Left ventricle myocardium inferior (tissue), 1 donor: ENCODE measurements around the gene ABRAXAS1. TPM values are rescaled to one million over a fixed set of nuclear protein-coding genes. Genes with fewer than 3 reads are reported as not detected.
A peak's percentile ranks its signal among the peaks of the same experiment; 100 is the strongest.

Experiments
- DNase-seq: peaks from one replicate; pipeline ENCODE4 v3.0.0-alpha.2; 2020
- H3K27ac ChIP-seq: fragments of 200-600 bp; replicated peaks from 2 replicates; pipeline ENCODE4 v1.8.0; 2021
- H3K27me3 ChIP-seq: fragments of 200-600 bp; 2 replicates; pipeline ENCODE4 v1.8.0; 2021; ENCODE audit warnings: low read depth
- H3K36me3 ChIP-seq: fragments of 200-600 bp; 2 replicates; pipeline ENCODE4 v1.8.0; 2021
- H3K4me1 ChIP-seq: fragments of 200-600 bp; 2 replicates; pipeline ENCODE4 v1.8.0; 2021
- H3K4me3 ChIP-seq: fragments of 200-600 bp; 2 replicates; pipeline ENCODE4 v1.8.0; 2021; ENCODE audit warnings: mild to moderate bottlenecking, moderate library complexity
- H3K9me3 ChIP-seq: fragments of 200-600 bp; replicated peaks from 2 replicates; pipeline ENCODE4 v1.8.0; 2021
- intact Hi-C: fragments of 100-400 bp; cut with micrococcal nuclease; formaldehyde crosslinking; loops from one replicate; pipeline ENCODE4 v1.11.0; 2022
- total RNA-seq: library from RNA; stranded (reverse); fragmentation: NEBNext Ultra II Directional; extraction: Animal tissue kit (Norgen Biotek cat#: 25700); gene quantifications from one replicate; pipeline ENCODE4 v1.2.1, GENCODE V29; 2021
- TF ChIP-seq, protein P1 (sequence below): fragments of 200-600 bp; IDR thresholded peaks from 2 replicates; pipeline ENCODE4 v1.8.0; 2021; ENCODE audit warnings: antibody characterized with exemption, mild to moderate bottlenecking, borderline replicate concordance
- donor health status: DM: no; HTN: yes; CAD: no; lungs with severe emphysema.

ABRAXAS1 gene
- total RNA-seq, 1 donor from 2014 or later, result 5.6 TPM

DNA sequence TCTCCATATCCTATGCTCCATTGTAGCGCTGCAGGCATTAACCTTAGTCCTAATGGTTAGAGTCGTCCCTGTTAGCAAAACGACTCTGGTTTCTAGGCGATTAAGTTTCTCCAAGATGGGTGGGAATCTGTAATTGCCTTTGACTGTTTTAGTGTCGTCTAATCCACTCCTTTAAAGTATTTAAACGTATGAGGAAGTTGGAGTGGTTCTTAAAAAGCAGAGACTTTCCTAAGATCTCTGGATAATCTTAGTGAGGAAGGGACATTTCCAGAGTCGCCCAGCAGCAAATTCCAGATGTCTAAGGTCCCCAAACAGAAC is 28.8 kb downstream of the ABRAXAS1 start:
- intact Hi-C loops, result no loop called here
- Histone ChIP-seq H3K9me3 (no peaks in the 10 kb centered on the region), H3K4me3 (peak overlapping the region; percentile 89), H3K4me1 (peaks cover 53% of the 10 kb centered on the region), H3K27ac (peak overlapping the region; percentile 96), H3K27me3 (no peaks in the 10 kb centered on the region), H3K36me3 (peaks cover 62% of the 10 kb centered on the region)
- no peak for DNase-seq
- TF ChIP-seq, protein P1, sequence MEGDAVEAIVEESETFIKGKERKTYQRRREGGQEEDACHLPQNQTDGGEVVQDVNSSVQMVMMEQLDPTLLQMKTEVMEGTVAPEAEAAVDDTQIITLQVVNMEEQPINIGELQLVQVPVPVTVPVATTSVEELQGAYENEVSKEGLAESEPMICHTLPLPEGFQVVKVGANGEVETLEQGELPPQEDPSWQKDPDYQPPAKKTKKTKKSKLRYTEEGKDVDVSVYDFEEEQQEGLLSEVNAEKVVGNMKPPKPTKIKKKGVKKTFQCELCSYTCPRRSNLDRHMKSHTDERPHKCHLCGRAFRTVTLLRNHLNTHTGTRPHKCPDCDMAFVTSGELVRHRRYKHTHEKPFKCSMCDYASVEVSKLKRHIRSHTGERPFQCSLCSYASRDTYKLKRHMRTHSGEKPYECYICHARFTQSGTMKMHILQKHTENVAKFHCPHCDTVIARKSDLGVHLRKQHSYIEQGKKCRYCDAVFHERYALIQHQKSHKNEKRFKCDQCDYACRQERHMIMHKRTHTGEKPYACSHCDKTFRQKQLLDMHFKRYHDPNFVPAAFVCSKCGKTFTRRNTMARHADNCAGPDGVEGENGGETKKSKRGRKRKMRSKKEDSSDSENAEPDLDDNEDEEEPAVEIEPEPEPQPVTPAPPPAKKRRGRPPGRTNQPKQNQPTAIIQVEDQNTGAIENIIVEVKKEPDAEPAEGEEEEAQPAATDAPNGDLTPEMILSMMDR, result no peak

DNA sequence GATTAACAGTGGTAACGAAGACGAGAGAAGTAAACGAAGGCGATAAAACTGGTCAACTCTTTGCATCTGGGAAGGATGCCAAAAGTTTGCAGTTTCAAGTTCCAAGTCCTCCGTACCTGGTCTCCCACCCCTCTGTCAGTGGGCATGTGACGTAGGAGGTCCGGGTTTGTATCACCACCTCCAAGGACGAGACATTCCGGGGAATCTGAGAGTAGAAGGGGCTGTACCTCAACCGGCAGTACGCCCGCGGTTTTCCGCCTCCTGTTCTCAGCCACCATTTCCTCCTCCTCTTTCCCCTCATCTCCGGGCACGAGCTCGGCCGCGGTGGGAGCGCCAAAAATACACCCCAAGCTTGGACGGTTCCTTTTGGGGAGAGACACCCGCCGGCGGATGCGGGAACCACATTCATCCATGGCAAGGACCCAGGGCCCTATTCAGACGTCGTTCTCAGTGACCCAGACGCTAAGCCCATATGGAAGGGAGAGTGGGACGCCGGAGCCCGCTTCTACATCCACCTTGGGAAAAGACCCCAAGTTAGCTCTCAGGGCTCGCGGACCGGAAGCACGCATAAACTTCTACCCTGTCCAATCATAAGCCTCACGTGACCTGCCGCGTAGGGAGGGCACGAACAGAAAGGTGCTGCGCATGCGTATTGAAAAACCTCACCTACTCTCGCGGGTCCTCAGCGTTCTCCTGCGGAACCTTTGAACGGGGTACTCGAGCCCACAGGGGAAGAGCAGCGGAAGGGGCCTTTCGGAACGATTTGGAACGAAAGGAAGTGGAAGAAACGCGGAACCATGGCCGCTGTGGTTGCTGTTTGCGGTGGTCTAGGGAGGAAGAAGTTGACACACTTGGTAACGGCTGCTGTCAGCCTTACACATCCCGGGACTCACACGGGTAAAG is 29.4 kb downstream of the ABRAXAS1 start, which contains the start of the genes HELQ and MRPS18C:
Gene HELQ (minus strand): TSS at position 543 of the 903 bp plus-strand sequence. CDS start 130 bp downstream, at position 413.
Gene MRPS18C (plus strand): TSS at position 778 of the 903 bp plus-strand sequence. CDS start 20 bp downstream, at position 798.
- Histone ChIP-seq H3K4me1 (peaks cover 53% of the 10 kb centered on the region), H3K27ac (peak within 1 kb of the TSS; percentile 96), H3K4me3 (peak within 1 kb of the TSS; percentile 89), H3K9me3 (no peaks in the 10 kb centered on the region), H3K27me3 (no peaks in the 10 kb centered on the region), H3K36me3 (peaks cover 57% of the 10 kb centered on the region)
- DNase-seq, result peak; percentile 94
- intact Hi-C loops, result no loop called here
- TF ChIP-seq, protein P1, result peak; percentile 33

GRCh38 chr4:83454686-83455085 is 30.2 kb downstream of the ABRAXAS1 start:
- peak overlapping the region; percentile 96 for H3K27ac ChIP-seq
- peaks cover 48% of the 10 kb centered on the region for H3K36me3 ChIP-seq
- peak overlapping the region; percentile 89 for H3K4me3 ChIP-seq
- peaks cover 53% of the 10 kb centered on the region for H3K4me1 ChIP-seq
- DNase-seq, result no peak
- H3K27me3 ChIP-seq, result no peaks in the 10 kb centered on the region
- TF ChIP-seq, protein P1, result no peak
- intact Hi-C loops, result no loop called here
- H3K9me3 ChIP-seq, result no peaks in the 10 kb centered on the region

GRCh38 chr4:83449009-83449408 is 35.9 kb downstream of the ABRAXAS1 start:
- Histone ChIP-seq H3K27me3 (no peaks in the 10 kb centered on the region), H3K9me3 (no peaks in the 10 kb centered on the region), H3K36me3 (peaks cover 40% of the 10 kb centered on the region), H3K4me1 (peaks cover 11% of the 10 kb centered on the region), H3K4me3 (no peak overlapping the region), H3K27ac (no peak overlapping the region)
- TF ChIP-seq, protein P1, result no peak
- intact Hi-C loops, result no loop called here
- no peak for DNase-seq

DNA sequence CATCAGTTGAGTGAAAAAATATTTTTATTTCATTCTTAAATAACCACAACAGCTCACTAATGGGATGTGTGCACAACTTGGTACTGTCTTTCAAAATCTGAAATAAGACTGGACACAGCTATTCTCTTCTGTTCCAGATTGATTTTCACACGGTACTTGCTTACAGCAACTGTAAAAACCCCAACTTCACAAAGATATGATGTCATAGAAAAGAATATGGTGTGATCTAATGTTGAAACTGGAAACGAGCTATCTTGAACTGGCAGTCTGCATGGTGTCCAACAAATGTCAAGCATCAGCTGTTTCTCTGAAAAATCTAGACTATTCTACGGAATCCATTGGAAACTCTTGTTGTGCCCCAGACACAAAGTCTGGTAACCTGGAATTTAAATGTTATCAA is 44.0 kb downstream of the ABRAXAS1 start:
- no peak overlapping the region for H3K27ac ChIP-seq
- H3K9me3 ChIP-seq, result no peaks in the 10 kb centered on the region
- no peak for DNase-seq
- H3K36me3 ChIP-seq, result peaks cover 80% of the 10 kb centered on the region
- no peak overlapping the region for H3K4me3 ChIP-seq
- H3K27me3 ChIP-seq, result no peaks in the 10 kb centered on the region
- TF ChIP-seq, protein P1, result no peak
- H3K4me1 ChIP-seq, result no peaks in the 10 kb centered on the region
- intact Hi-C loops, result no loop called here
